Parathyroid adenoma (tissue), 2 donors: Measurements from ENCODE around the gene ADSL.

Source experiments
- H2AFZ ChIP-seq: fragments of 300-600 bp; sonication (generic); one replicate; pipeline ENCODE4 v1.7.0; 2017; ENCODE audit warnings: antibody characterized with exemption, mild to moderate bottlenecking
- H3K27ac ChIP-seq: fragments of 300-600 bp; sonication (generic); one replicate; pipeline ENCODE4 v1.7.0; 2017
- H3K27me3 ChIP-seq: fragments of 300-600 bp; sonication (generic); one replicate; pipeline ENCODE4 v1.7.0; 2017; ENCODE audit warnings: low read length; ENCODE audit not compliant: control insufficient read depth, insufficient read depth
- H3K36me3 ChIP-seq: fragments of 300-600 bp; sonication (generic); one replicate; pipeline ENCODE4 v1.7.0; 2017; ENCODE audit warnings: low read length; ENCODE audit not compliant: control insufficient read depth, insufficient read depth
- H3K4me1 ChIP-seq: fragments of 300-600 bp; sonication (generic); one replicate; pipeline ENCODE4 v1.7.0; 2017; ENCODE audit warnings: control low read depth
- H3K4me2 ChIP-seq: fragments of 300-600 bp; sonication (generic); one replicate; pipeline ENCODE4 v1.7.0; 2017; ENCODE audit warnings: low read length
- H3K4me3 ChIP-seq: fragments of 300-600 bp; sonication (generic); one replicate; pipeline ENCODE4 v1.7.0; 2017; ENCODE audit warnings: low read depth, low read length
- H3K79me2 ChIP-seq: fragments of 300-600 bp; sonication (generic); one replicate; pipeline ENCODE4 v1.7.0; 2017; ENCODE audit warnings: control low read depth
- H3K9ac ChIP-seq: fragments of 300-600 bp; sonication (generic); one replicate; pipeline ENCODE4 v1.7.0; 2017; ENCODE audit warnings: mild to moderate bottlenecking
- H3K9me3 ChIP-seq: fragments of 300-600 bp; sonication (generic); one replicate; pipeline ENCODE4 v1.7.0; 2017; ENCODE audit warnings: low read length; ENCODE audit not compliant: control insufficient read depth
- TF ChIP-seq, protein P1 (sequence below): fragments of 300-600 bp; sonication (generic); IDR thresholded peaks from one replicate; pipeline ENCODE4 v1.7.0; 2017; ENCODE audit warnings: antibody characterized with exemption, mild to moderate bottlenecking
- donor health status: primary hyperparathyroidism.

Gene ADSL

DNA sequence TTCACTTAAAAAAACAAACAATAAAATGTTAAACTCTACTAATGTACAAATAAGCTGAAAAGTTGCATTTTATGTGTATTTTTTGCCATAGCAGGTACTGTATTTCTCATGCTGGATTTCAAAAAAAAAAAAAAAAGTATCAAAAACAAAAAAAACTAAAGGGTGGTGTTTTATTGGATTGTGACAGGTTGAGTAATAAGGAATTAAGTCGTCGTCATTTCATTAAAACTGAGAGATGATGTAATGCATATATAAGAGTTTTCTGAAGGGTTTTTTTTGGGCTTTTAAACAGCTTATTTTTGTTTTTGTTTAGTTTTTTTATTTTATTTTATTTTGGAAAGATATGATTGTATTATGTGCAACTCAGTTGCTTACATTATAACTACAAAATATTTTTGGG, 10.9 kb upstream of the ADSL start:
- H2AFZ ChIP-seq: no peak overlapping the region
- no peaks in the 10 kb centered on the region for H3K36me3 ChIP-seq
- no peak overlapping the region for H3K9ac ChIP-seq
- H3K4me2 ChIP-seq: no peak overlapping the region
- TF ChIP-seq, protein P1, sequence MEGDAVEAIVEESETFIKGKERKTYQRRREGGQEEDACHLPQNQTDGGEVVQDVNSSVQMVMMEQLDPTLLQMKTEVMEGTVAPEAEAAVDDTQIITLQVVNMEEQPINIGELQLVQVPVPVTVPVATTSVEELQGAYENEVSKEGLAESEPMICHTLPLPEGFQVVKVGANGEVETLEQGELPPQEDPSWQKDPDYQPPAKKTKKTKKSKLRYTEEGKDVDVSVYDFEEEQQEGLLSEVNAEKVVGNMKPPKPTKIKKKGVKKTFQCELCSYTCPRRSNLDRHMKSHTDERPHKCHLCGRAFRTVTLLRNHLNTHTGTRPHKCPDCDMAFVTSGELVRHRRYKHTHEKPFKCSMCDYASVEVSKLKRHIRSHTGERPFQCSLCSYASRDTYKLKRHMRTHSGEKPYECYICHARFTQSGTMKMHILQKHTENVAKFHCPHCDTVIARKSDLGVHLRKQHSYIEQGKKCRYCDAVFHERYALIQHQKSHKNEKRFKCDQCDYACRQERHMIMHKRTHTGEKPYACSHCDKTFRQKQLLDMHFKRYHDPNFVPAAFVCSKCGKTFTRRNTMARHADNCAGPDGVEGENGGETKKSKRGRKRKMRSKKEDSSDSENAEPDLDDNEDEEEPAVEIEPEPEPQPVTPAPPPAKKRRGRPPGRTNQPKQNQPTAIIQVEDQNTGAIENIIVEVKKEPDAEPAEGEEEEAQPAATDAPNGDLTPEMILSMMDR: no peak
- H3K4me1 ChIP-seq: no peaks in the 10 kb centered on the region
- no peaks in the 10 kb centered on the region for H3K27me3 ChIP-seq
- no peaks in the 10 kb centered on the region for H3K79me2 ChIP-seq
- no peaks in the 10 kb centered on the region for H3K9me3 ChIP-seq
- H3K27ac ChIP-seq: no peak overlapping the region
- no peak overlapping the region for H3K4me3 ChIP-seq

DNA sequence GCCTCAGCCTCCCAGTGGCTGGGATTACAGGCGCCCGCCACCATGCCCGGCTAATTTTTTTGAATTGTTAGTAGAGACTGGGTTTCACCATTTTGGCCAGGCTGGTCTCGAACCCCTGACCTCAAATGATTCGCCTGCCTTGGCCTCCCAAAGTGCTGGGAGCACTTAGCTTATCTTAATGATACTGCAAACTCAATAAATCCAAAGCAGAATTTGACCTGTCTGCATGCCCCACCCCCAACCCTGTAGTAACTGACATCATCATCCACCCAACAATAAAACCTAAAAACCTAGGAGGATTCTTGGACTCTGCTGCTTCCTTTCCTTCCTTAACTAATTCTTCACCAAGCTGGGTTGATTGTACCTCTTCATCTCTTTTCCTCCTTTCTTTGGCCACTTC, 6.3 kb upstream of the ADSL start:
- Histone ChIP-seq H3K4me3 (no peak overlapping the region), H3K27ac (no peak overlapping the region), H2AFZ (no peak overlapping the region), H3K9ac (no peak overlapping the region), H3K4me2 (no peak overlapping the region), H3K79me2 (no peaks in the 10 kb centered on the region), H3K36me3 (no peaks in the 10 kb centered on the region), H3K4me1 (no peaks in the 10 kb centered on the region), H3K9me3 (no peaks in the 10 kb centered on the region), H3K27me3 (no peaks in the 10 kb centered on the region)
- TF ChIP-seq, protein P1: no peak

DNA sequence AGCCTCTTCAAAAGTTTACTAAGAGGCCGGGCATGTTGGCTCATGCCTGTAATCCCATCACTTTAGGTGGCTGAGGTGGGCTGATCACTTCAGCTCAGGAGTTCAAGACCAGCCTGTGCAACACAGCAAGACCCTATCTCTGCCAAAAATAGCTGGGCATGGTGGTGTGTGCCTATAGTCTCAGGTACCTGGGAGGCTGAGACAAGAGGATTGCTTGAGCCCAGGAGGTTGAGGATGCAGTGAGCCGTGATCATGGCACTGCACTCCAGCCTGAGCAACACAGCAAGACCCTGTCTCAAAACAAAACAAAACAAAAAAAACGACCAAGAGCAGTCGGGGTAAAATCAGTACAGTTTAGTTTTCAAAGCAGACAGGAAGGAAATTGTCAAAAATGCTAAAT, 4.7 kb upstream of the ADSL start:
- Histone ChIP-seq H3K27me3 (no peaks in the 10 kb centered on the region), H3K27ac (no peak overlapping the region), H3K4me2 (no peak overlapping the region), H2AFZ (no peak overlapping the region), H3K9ac (no peak overlapping the region), H3K4me3 (no peak overlapping the region), H3K4me1 (no peaks in the 10 kb centered on the region), H3K36me3 (no peaks in the 10 kb centered on the region), H3K79me2 (no peaks in the 10 kb centered on the region), H3K9me3 (no peaks in the 10 kb centered on the region)
- TF ChIP-seq, protein P1: no peak

DNA sequence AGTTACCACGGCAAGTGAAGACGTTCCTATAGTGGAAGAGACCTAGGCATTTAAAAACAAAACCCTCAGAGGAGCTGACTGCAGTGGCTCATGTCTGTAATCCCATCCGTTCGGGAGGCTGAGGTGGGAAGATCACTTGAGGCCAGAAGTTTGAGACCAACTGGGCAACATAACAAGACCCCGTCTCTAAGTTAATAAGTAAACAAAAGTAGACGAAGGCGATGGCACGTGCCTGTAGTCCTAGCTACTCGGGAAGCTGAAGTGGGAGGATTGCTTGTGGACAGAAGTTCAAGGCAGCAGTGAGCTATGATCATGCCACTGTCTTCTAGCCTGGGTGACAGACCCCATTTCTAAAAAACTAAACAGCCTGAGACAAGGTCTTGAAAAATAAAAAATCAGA, 3.8 kb upstream of the ADSL start:
- no peaks in the 10 kb centered on the region for H3K36me3 ChIP-seq
- H3K4me2 ChIP-seq: no peak overlapping the region
- no peaks in the 10 kb centered on the region for H3K79me2 ChIP-seq
- H3K27me3 ChIP-seq: no peaks in the 10 kb centered on the region
- H3K4me3 ChIP-seq: no peak overlapping the region
- TF ChIP-seq, protein P1: no peak
- H3K9ac ChIP-seq: no peak overlapping the region
- H3K9me3 ChIP-seq: no peaks in the 10 kb centered on the region
- H3K27ac ChIP-seq: no peak overlapping the region
- H2AFZ ChIP-seq: no peak overlapping the region
- H3K4me1 ChIP-seq: peaks cover 1% of the 10 kb centered on the region

DNA sequence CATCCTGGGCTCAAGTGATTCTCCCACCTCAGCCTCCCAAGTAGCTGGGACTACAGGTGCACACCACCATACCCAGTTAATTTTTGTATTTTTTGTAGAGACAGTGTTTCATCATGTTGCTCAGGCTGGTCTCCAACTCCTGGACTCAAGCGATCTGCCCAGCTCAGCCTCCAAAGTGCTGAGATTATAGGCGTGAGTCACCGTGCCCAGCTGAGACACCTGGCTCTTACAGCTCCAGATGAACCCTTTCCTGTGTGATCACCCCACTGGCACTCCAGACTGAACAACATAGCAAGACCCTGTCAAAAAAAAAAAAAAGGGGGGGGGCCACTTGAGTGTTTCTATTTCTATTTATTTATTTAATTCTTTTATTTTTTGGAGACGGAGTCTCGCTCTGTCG, 1.0 kb upstream of the ADSL start:
- Histone ChIP-seq H3K4me1 (peaks cover 3% of the 10 kb centered on the region), H3K27me3 (no peaks in the 10 kb centered on the region), H3K9ac (no peak overlapping the region), H3K4me2 (no peak overlapping the region), H3K36me3 (no peaks in the 10 kb centered on the region), H3K79me2 (no peaks in the 10 kb centered on the region), H3K9me3 (no peaks in the 10 kb centered on the region), H2AFZ (peak overlapping the region; percentile 84), H3K4me3 (peak overlapping the region; percentile 88), H3K27ac (no peak overlapping the region)
- TF ChIP-seq, protein P1: no peak
